Testis (tissue), 2 donors: Measurements from ENCODE around the gene CAMK2G.

ENCODE experiments used
- CTCF ChIP-seq, 3 experiments: fragments of 450-650 bp in 2 of 3; fragments of 200-600 bp in 1 of 3; sonication (generic) in 1 of 3; IDR thresholded peaks; one replicate each; pipeline ENCODE4 v1.5.1; 2016 to 2019; ENCODE audit warnings: antibody characterized with exemption in 3 of 3, mild to moderate bottlenecking in 2 of 3, moderate library complexity in 1 of 3
- POLR2A ChIP-seq: fragments of 450-650 bp; IDR thresholded peaks from one replicate; pipeline ENCODE4 v1.6.1; 2017; ENCODE audit warnings: antibody characterized with exemption, mild to moderate bottlenecking, moderate library complexity

GRCh38 chr10:73816917-73817729 lies 57.2 kb downstream of the CAMK2G start:
- no peak for TF ChIP-seq POLR2A
- no peak for TF ChIP-seq CTCF (IDR thresholded peaks at IDR 0.05)
